DOHH2 (cell line): Measurements from ENCODE around the gene WHRN.

ENCODE experiments used
- EZH2phosphoT487 ChIP-seq: fragments of 200-600 bp; sonication (generic); IDR thresholded peaks from 2 replicates; pipeline ENCODE4 v1.6.1; 2017; ENCODE audit warnings: borderline replicate concordance, mild to moderate bottlenecking, antibody characterized with exemption, low read length, moderate library complexity, mixed read lengths
- TF ChIP-seq, protein P1 (sequence below): fragments of 200-600 bp; sonication (generic); IDR thresholded peaks from one replicate; pipeline ENCODE4 v1.5.1; 2014; ENCODE audit warnings: antibody characterized with exemption, mild to moderate bottlenecking, low read depth, low read length; ENCODE audit not compliant: poor library complexity, severe bottlenecking

DNA sequence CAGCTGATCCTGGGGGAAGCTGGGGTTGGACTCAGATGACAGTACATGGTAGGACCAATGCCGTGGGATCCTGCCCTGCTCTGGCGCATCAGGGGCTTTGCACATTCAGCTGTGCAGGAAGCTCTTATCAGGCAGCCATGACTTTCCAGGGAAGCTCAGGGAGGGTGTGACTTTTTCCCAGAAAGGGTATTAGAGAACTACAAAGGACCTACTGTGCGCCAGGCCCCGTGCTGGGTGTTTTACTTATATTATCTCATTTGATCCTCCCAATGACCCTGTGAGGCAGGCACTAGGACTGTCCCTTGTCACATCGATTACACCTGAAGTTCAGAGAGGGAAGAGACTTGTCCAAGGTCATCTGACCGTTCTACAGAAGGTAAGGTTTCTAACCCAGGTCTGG, 93.8 kb downstream of the WHRN start:
- TF ChIP-seq, protein P1, sequence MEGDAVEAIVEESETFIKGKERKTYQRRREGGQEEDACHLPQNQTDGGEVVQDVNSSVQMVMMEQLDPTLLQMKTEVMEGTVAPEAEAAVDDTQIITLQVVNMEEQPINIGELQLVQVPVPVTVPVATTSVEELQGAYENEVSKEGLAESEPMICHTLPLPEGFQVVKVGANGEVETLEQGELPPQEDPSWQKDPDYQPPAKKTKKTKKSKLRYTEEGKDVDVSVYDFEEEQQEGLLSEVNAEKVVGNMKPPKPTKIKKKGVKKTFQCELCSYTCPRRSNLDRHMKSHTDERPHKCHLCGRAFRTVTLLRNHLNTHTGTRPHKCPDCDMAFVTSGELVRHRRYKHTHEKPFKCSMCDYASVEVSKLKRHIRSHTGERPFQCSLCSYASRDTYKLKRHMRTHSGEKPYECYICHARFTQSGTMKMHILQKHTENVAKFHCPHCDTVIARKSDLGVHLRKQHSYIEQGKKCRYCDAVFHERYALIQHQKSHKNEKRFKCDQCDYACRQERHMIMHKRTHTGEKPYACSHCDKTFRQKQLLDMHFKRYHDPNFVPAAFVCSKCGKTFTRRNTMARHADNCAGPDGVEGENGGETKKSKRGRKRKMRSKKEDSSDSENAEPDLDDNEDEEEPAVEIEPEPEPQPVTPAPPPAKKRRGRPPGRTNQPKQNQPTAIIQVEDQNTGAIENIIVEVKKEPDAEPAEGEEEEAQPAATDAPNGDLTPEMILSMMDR, result no peak
- no peak for TF ChIP-seq EZH2phosphoT487
